ENCODE data around the gene DNAAF5. TPM values are rescaled to one million over a fixed set of nuclear protein-coding genes. Genes with fewer than 3 reads are reported as not detected.
A peak's percentile ranks its signal among the peaks of the same experiment; 100 is the strongest.

The DNAAF5 gene
- total and polyA plus RNA-seq, 9 of the 15 experiments (the other 6 are each of a cell fraction or from before 2014, with no cell fraction given), result 3.1 to 69.7 (median 19.1) TPM

DNA sequence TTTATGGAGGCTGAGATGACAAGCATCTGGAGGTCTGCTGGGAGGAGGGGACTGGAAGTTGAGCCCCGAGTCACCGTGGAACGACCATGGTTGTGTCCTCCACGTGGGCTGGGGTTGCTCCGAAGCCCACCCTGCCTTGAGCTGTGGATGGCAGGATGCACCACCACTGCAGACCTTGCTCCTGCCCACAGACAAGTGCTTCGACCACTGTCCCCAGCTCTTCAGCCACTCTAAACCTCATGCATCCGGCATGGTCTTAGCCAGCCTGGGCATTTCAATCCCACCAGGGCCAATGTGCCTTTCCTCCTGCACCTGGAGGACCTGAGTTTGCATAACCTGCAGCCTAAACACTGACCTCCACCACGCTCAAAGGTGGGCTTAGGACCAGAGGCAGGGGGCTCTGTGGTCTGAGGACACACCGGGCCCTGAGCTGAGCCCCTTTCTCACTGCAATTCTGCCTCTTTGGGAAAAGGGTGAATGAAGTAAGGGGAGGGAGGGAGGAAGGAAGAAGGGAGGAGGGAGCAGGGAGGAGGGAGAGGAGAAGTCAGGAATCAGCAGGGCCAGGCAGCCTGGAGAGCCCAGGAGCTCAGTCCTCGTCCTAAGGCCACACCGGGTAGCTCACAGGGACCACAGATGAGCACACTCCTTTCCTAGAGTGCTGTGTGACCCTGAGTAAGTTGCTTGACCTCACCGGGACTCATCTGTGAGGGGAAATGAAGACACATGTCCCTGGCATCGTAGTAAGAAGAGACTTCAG lies 44.8 kb upstream of the DNAAF5 start:
- Histone ChIP-seq H3K4me2 (ENCODE audit: insufficient read depth, low read length) (no peak overlapping the region), H3K27me3 (ENCODE audit: control insufficient read depth in 2 of 2, insufficient read depth in 2 of 2, low read length in 2 of 2) (no peaks in the 10 kb centered on the region), H4K20me1 (replicated peaks; ENCODE audit: control insufficient read depth, insufficient read depth, low read length) (no peaks in the 10 kb centered on the region), H3K9ac (ENCODE audit: insufficient read depth in 1 of 2, low read depth in 2 of 2, low read length in 2 of 2) (no peak overlapping the region), H3K4me1 (replicated peaks in 1 of 2; ENCODE audit: control insufficient read depth in 2 of 2, insufficient read depth in 2 of 2, low read length in 2 of 2) (no peaks in the 10 kb centered on the region), H2AFZ (ENCODE audit: low read depth, low read length) (no peak overlapping the region), H3K79me2 (ENCODE audit: control insufficient read depth, insufficient read depth, low read length) (no peaks in the 10 kb centered on the region), H3K4me3 (no peak overlapping the region), H3K36me3 (ENCODE audit: control insufficient read depth, insufficient read depth, low read length) (peaks cover 30% of the 10 kb centered on the region; the same call in 2 of the 3 replicates), H3K27ac (ENCODE audit: extremely low read depth, low read depth, low read length) (no peak overlapping the region), H3K9me1 (ENCODE audit: control insufficient read depth, insufficient read depth, low read length) (no peaks in the 10 kb centered on the region), H3K9me3 (replicated peaks; ENCODE audit: control insufficient read depth, insufficient read depth, low read depth, low read length) (peaks cover 21% of the 10 kb centered on the region)
- CTCF ChIA-PET (ENCODE audit: low intra/inter-chr PET ratio), result no interaction called here
- FAIRE-seq (no peak), ATAC-seq (no peak), DNase-seq (ENCODE audit: extremely low read depth in 1 of 4, low spot score in 3 of 4) (no peak)
- TF ChIP-seq DPF2 (IDR thresholded peaks at IDR 0.05) (no peak), ZNF263 (CRISPR knock-in tag; IDR thresholded peaks at IDR 0.05; ENCODE audit: borderline replicate concordance) (peak; percentile 86)
- TF ChIP-seq, protein P1, sequence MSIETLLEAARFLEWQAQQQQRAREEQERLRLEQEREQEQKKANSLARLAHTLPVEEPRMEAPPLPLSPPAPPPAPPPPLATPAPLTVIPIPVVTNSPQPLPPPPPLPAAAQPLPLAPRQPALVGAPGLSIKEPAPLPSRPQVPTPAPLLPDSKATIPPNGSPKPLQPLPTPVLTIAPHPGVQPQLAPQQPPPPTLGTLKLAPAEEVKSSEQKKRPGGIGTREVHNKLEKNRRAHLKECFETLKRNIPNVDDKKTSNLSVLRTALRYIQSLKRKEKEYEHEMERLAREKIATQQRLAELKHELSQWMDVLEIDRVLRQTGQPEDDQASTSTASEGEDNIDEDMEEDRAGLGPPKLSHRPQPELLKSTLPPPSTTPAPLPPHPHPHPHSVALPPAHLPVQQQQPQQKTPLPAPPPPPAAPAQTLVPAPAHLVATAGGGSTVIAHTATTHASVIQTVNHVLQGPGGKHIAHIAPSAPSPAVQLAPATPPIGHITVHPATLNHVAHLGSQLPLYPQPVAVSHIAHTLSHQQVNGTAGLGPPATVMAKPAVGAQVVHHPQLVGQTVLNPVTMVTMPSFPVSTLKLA (conservative IDR thresholded peaks at IDR 0.05), result no peak
- in situ Hi-C loops (cut with MboI), result no loop called here
- intact Hi-C loops (cut with micrococcal nuclease), result no loop called here
- WGBS (ENCODE audit: insufficient coverage, low coverage, missing lambda C conversion rate), result 85% methylated on average over 13 of the region's 13 CpGs
- POLR2A ChIA-PET, result no interaction called here
- BruUV-seq (replicated peaks), result no TSS peak

DNA sequence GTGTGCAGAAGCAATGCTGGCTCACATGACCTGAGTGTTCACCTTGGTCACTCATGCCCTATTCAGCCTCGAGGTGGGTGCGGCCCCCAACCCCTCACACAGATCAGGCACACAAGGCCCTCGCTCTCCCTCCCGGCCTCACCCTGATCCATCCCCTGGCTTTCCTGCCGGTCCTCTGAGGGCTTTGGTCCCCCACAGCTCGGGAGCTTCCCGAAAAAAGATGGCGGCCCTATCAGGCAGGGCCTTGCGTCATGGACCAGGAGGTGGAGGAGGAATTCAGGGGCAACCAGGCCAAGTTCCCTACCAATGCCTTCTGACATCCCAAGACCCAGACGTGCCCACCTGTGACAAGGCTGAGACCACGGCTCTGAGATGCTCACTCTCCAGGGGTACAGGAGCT lies 43.7 kb upstream of the DNAAF5 start:
- H3K4me1 ChIP-seq (replicated peaks in 1 of 2; ENCODE audit: control insufficient read depth in 2 of 2, insufficient read depth in 2 of 2, low read length in 2 of 2), result no peaks in the 10 kb centered on the region
- DNase-seq (ENCODE audit: extremely low read depth in 1 of 4, low spot score in 3 of 4), result no peak
- H3K27me3 ChIP-seq (ENCODE audit: control insufficient read depth in 2 of 2, insufficient read depth in 2 of 2, low read length in 2 of 2), result no peaks in the 10 kb centered on the region
- in situ Hi-C loops (cut with MboI), result no loop called here
- POLR2A ChIA-PET, result no interaction called here
- H3K9me3 ChIP-seq (replicated peaks; ENCODE audit: control insufficient read depth, insufficient read depth, low read depth, low read length), result peaks cover 21% of the 10 kb centered on the region
- no peak overlapping the region for H2AFZ ChIP-seq (ENCODE audit: low read depth, low read length)
- no peaks in the 10 kb centered on the region for H4K20me1 ChIP-seq (replicated peaks; ENCODE audit: control insufficient read depth, insufficient read depth, low read length)
- H3K9me1 ChIP-seq (ENCODE audit: control insufficient read depth, insufficient read depth, low read length), result no peaks in the 10 kb centered on the region
- H3K36me3 ChIP-seq (ENCODE audit: control insufficient read depth, insufficient read depth, low read length), result peaks cover 20% of the 10 kb centered on the region; the same call in 2 of the 3 replicates
- 93% methylated on average over 11 of the region's 11 CpGs for WGBS (ENCODE audit: insufficient coverage, low coverage, missing lambda C conversion rate)
- no TSS peak for BruUV-seq (replicated peaks)
- H3K9ac ChIP-seq (ENCODE audit: insufficient read depth in 1 of 2, low read depth in 2 of 2, low read length in 2 of 2), result no peak overlapping the region
- no peak overlapping the region for H3K27ac ChIP-seq (ENCODE audit: extremely low read depth, low read depth, low read length)
- intact Hi-C loops (cut with micrococcal nuclease), result no loop called here
- no peaks in the 10 kb centered on the region for H3K79me2 ChIP-seq (ENCODE audit: control insufficient read depth, insufficient read depth, low read length)
- FAIRE-seq, result no peak
- H3K4me2 ChIP-seq (ENCODE audit: insufficient read depth, low read length), result no peak overlapping the region
- no peak overlapping the region for H3K4me3 ChIP-seq
- CTCF ChIA-PET (ENCODE audit: low intra/inter-chr PET ratio), result no interaction called here
- ATAC-seq, result no peak
- TF ChIP-seq, protein P2, sequence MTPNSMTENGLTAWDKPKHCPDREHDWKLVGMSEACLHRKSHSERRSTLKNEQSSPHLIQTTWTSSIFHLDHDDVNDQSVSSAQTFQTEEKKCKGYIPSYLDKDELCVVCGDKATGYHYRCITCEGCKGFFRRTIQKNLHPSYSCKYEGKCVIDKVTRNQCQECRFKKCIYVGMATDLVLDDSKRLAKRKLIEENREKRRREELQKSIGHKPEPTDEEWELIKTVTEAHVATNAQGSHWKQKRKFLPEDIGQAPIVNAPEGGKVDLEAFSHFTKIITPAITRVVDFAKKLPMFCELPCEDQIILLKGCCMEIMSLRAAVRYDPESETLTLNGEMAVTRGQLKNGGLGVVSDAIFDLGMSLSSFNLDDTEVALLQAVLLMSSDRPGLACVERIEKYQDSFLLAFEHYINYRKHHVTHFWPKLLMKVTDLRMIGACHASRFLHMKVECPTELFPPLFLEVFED (CRISPR knock-in tag; conservative IDR thresholded peaks at IDR 0.05), result no peak
- TF ChIP-seq FUS (optimal IDR thresholded peaks at IDR 0.05; ENCODE audit: low read depth, low read length), result no peak
- no peak for TF ChIP-seq POLR2AphosphoS2 (IDR thresholded peaks at IDR 0.05; ENCODE audit: low read length)
- no peak for TF ChIP-seq TEAD2 (tag; IDR thresholded peaks at IDR 0.05)
- TF ChIP-seq, protein P3, sequence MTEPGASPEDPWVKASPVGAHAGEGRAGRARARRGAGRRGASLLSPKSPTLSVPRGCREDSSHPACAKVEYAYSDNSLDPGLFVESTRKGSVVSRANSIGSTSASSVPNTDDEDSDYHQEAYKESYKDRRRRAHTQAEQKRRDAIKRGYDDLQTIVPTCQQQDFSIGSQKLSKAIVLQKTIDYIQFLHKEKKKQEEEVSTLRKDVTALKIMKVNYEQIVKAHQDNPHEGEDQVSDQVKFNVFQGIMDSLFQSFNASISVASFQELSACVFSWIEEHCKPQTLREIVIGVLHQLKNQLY (CRISPR knock-in tag; conservative IDR thresholded peaks at IDR 0.05), result no peak
- TF ChIP-seq, protein P4, sequence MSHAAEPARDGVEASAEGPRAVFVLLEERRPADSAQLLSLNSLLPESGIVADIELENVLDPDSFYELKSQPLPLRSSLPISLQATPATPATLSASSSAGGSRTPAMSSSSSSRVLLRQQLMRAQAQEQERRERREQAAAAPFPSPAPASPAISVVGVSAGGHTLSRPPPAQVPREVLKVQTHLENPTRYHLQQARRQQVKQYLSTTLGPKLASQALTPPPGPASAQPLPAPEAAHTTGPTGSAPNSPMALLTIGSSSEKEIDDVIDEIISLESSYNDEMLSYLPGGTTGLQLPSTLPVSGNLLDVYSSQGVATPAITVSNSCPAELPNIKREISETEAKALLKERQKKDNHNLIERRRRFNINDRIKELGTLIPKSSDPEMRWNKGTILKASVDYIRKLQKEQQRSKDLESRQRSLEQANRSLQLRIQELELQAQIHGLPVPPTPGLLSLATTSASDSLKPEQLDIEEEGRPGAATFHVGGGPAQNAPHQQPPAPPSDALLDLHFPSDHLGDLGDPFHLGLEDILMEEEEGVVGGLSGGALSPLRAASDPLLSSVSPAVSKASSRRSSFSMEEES (CRISPR knock-in tag; IDR thresholded peaks at IDR 0.05), result no peak
- no peak for TF ChIP-seq ZNF76 (CRISPR knock-in tag; IDR thresholded peaks at IDR 0.05; ENCODE audit: borderline replicate concordance)

All from K562 (cell line).